ENCODE data around the gene SMAD7. TPM values are rescaled to one million over a fixed set of nuclear protein-coding genes. Genes with fewer than 3 reads are reported as not detected.

SMAD7 gene, protein sequence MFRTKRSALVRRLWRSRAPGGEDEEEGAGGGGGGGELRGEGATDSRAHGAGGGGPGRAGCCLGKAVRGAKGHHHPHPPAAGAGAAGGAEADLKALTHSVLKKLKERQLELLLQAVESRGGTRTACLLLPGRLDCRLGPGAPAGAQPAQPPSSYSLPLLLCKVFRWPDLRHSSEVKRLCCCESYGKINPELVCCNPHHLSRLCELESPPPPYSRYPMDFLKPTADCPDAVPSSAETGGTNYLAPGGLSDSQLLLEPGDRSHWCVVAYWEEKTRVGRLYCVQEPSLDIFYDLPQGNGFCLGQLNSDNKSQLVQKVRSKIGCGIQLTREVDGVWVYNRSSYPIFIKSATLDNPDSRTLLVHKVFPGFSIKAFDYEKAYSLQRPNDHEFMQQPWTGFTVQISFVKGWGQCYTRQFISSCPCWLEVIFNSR
- total RNA-seq = 10 to 100 TPM; 34.7 to 36.8 TPM
- long read RNA-seq, donor 1, full-length matches to known transcripts = 12 of 22 reads
- long read RNA-seq, donor 1, partial matches to known transcripts = 1 of 22 reads
- long read RNA-seq, donor 1, other reads (novel, unspliced or antisense) = 9 of 22 reads
- long read RNA-seq, donor 2, full-length matches to known transcripts = 11 of 27 reads
- long read RNA-seq, donor 2, partial matches to known transcripts = 0 of 27 reads
- long read RNA-seq, donor 2, other reads (novel, unspliced or antisense) = 16 of 27 reads

DNA sequence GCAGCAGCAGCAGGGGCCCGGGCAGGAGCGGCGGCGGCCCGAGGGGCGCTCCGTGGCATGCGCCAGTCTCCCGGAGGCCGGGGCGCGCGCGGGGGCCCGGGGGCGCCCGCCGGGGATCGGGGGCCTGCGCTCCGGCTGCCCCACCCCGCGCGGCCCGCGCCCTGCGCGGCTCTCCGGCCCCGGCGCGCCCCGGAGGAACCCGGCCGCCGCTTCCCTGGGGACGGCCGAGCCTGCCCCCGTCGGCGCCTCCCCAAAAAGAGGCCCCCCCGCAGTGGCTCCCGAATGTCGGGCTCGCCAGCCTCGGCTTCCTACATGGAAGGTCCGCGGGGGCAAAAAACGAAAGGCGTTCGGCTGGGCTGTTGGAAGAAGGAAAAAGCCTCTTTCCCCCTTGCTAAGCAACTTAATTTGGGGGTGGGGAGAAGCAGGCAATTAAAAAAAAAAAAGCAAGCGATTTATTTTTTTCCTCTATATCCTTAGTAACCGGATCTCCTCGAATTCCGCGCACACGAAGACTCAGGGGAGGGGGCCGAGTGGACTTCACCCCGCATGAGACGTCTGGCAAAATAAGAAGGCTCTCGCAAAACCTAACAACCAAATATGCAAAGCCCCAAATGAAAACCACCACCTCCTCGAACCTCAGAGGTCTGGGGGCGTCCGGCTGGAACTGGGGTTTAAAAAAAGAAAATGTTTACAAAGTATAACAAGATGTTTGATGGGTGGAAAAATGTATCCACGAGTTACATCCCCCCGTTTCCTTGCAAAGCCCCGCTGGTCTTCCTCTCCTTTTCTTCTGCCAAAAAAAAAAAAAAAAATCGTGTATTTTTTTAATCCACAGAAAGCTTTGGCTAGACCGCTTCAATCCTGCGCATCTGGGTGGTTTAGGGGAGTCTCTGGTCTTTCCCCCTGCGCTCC, at the start of gene SMAD7:
SMAD7 (minus strand) TSS at position 430 of the 912 bp plus-strand sequence. CDS start 541 bp downstream, outside the sequence.
- peak; percentile 85 for DNase-seq (ENCODE audit: low spot score)
- intact Hi-C loops (cut with DNase I) = loop anchor here in 1 of 2 donors (5.0 kb wide), 2 partner anchors 97 to 273 kb away; no protein-coding TSS in a partner anchor

DNA sequence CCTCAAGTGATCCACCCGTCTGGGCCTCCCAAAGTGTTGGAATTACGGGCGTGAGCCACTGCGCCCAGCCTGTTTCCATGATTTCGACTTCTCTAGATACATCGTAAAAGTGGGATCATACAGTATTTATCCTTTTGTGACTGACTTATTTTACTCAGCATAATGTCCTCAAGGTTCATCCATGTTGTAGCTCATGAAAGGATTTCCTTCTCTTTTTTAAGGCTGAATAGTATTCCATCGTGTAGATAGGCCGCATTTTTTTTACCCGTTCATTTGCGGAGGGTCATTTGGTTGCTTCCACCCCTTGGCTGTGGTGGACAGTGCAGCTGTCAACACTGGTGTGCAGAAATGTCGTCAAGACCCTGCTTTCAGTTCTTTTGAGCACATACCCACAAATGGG, 48.8 kb upstream of the SMAD7 start:
- no peak for DNase-seq (ENCODE audit: low spot score)
- intact Hi-C loops (cut with DNase I) = no loop called here

DNA sequence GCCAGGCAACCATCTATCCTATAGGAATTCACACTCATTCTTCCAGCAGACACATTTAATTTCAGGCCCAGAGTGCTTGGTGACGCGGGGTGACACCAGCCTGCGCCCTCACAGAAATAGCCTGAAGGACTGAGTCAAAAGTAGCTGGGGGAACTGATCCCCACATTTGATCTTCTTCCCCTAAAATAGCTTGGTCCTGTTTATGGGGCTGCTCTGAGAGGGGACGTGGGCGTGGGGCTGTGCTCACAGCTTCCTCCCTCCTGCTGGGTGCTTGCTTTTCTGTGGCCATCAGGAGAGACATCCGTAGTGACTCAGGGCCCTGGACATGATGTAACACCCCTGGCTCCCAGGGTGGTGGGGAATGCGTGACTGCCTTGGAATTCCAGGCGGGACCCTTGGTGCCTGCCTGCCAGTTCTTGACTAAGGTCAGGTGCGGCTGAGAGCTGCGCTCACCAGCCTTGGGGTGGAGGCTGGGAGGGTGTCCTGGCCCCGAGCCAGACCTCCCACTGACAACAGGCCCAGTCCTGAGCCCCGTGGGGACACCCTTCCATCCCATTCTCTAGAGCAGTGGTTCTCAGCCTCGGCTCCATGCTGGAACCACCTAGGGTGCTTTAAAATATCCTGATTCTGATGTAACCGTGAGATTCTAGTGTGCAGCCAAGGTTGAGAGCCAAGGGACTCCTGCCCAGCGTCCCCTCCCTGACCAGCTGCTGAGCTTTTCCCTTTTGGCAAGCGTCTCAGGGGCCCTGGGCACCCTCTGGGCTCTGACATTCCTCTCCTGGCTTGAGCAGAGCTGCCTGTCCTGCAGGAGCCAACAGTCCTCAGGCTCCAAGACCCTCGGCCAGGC, 47.4 kb upstream of the SMAD7 start:
- DNase-seq (ENCODE audit: low spot score) = peak; percentile 93
- intact Hi-C loops (cut with DNase I) = no loop called here

DNA sequence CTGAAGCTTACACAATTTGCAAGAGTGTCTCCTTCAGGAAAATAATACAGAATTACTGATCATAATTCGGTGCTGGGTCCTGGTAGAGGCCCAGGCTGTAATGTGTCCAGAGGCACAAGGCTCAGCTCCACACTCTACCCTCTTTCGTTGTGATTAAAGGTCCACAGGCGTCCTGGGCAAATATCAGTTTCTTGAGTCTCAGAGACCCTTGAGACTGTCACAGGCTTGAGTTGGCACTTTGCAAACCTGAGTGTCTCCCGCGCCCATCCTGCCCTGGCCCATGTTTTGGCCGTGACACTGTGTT, 46.9 kb upstream of the SMAD7 start:
- DNase-seq (ENCODE audit: low spot score) = no peak
- intact Hi-C loops (cut with DNase I) = no loop called here

DNA sequence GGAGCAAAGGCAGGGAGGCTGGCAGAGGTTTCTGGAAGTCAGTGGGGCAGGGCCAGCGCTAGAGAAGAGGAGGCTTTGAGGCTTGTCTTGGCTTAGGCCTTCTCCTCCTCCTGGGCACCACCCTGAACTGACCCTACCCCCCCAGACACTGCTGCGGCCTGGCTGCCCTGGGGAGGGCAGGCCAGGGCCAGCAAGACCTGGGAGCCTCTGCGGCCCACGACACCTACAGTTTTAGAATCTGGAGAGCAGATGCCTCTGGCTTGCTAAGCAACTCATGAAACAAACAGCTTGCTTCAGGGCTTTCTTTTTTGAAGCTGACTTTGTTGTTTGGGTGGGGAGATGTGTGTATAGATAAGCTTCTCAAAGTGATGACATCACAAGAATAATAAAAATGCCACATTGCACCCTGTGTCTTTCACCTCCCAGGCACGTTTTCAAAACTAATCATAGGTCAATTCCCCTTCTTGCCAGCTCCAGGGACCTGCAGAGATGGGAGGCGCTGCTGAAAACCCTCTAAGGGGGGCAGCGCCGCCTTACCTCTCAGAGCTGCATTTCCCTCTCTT, 46.2 kb upstream of the SMAD7 start:
- intact Hi-C loops (cut with DNase I) = no loop called here
- DNase-seq (ENCODE audit: low spot score) = no peak

DNA sequence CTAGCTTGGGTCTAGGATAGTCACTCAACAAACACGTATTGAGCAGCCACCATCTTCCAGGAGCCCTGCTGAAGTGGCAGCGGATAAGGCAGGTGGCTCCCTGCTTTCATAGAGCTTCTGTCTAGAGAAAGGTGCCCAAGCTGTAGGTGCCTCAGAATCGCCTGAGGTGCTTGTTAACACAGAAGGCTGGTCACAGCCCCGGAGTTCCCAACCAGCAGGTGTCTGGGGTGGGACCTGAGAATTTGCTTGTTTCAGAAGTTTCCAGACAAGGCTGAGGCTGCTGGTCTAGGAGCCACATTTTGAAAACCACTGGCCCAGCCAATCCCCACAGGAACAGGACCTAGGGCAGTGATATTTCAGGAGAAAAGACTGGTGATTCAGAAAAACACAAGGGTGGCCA, 45.3 kb upstream of the SMAD7 start:
- intact Hi-C loops (cut with DNase I) = no loop called here
- DNase-seq (ENCODE audit: low spot score) = no peak

DNA sequence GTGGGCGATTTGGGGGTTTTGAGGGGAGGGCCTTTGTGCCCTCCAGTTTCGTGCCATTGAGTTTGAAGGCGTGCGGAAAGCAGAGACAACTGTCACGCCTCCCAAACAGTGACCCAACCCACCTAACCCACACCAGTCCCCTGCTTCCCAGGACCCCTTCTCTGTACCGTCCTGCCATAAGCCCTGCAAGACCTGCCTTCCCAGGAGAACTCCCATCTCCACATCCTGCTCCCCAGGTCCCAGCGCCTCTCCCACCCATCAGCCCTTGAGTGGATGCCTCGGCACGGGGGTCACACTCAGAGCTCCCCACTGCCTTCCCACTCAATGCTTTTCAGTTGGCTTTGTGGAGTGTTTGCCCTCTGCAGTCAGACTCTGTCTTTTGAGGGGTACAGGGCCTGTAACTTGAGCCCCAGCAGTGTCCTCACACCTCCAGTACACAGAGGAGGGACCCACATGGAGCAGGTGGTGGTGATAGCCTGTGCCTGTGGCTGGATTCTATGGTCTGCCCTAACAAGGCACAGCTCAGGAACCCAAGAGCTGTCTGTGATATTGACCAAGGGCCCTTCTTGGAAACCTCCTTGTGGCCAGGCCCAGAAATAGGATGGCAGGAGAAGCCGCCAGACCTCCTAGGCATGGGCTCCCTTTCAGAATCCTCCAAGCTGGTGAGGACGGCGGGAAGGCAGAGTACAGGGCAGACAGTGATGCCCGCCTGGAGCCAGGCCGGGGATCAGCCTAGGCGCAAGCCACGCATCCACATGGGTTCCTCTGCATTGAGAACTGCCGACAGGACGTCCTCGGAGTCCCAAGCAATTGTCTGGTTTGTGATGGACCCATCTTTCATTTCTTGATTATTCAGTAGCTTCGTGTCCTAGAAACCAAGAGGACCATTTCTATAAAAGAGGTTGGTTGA, 44.4 kb upstream of the SMAD7 start:
- intact Hi-C loops (cut with DNase I) = loop anchor here in 1 of 2 donors (5.0 kb wide), 1 partner anchor 38 kb away; no protein-coding TSS in a partner anchor
- DNase-seq (ENCODE audit: low spot score) = no peak

DNA sequence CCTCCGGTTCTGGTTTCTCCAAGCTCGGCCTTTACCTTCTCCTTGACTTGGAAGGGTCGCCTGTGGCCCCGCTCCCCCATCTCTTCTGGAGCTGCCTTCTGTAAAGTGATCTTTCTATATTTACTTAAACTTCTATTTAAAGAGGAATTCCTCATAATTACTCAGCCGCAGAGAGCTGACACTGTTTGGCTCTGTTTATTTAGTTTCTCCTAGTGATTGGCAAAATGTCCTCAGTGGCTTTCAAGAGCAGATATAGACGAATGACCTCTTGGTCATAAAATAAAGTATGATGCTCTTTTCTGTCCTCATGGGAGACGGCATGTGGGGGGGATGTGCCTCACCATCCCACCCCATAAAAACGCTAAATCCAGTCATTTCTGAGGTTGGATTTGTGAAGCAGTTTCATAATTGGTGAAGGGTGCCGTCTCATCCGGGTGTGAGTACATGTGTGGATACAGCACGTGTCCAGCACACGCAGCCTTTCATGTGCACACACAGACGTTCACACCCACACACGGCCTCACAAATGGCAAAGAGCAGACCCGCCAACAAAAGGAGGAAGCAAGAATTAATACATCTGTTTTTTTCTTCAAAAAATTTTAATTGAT, 43.4 kb upstream of the SMAD7 start:
- intact Hi-C loops (cut with DNase I) = loop anchor here in 1 of 2 donors (5.0 kb wide), 1 partner anchor 37 kb away; no protein-coding TSS in a partner anchor

DNA sequence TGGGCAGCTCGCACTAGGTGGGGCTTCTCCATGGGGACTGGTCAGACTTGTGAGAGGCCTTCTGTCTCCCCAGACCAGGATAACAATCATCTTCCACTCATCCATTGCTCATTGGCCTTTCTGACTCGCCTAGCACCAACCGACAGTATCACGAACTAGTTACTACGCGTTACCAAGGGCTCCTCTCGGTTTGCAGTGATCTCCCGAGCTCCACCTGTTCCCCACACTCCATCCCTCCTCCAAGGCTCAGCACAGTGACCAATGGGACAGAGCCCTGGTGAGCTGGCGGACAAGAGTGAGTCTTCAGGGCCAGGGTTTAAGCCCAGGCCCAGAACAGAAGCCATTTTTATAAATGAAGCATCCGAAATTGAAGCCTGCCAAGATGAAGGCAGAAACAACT, 42.8 kb upstream of the SMAD7 start:
- no peak for DNase-seq (ENCODE audit: low spot score)
- intact Hi-C loops (cut with DNase I) = loop anchor here in 1 of 2 donors (5.0 kb wide), 1 partner anchor 36 kb away; no protein-coding TSS in a partner anchor

More for the DNA sequence above, 43.4 kb upstream of the SMAD7 start:
- DNase-seq (ENCODE audit: low spot score) = no peak

DNA sequence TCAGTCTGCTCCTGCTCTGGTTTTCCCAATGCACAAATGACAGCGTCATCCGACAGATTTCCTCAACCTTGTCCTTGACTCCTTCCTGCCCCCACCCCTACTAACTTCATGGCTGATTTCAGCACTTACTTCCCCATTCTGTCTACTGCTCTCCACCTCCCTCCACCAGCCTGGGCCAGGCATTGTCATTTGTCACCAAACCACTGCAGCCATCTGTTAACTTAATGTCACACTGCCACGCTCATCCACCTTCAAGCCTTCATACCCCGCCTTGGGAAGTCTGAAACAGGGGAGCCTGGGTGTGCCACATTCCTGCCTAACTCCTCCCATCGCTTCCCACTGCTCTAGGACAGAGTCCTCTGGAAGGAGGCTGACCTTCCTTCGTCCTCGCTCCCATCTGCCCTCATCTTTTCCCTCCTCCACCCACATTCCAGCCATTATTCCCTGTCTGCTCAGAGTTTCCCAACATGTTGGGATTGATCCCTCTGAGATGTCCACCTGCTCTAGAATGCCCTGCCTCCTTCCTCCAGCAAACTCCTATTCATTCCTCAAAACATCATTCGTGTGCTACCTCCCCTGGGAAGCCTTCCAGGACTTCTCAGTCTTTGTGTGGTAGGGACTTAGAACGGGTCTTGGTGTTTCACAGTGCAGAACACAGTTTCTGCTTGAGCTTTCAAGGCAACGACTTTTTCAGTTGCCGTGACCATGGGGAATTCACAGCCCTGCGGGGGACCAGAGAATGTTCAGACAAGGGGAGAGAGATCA, 42.2 kb upstream of the SMAD7 start:
- DNase-seq (ENCODE audit: low spot score) = no peak

DNA sequence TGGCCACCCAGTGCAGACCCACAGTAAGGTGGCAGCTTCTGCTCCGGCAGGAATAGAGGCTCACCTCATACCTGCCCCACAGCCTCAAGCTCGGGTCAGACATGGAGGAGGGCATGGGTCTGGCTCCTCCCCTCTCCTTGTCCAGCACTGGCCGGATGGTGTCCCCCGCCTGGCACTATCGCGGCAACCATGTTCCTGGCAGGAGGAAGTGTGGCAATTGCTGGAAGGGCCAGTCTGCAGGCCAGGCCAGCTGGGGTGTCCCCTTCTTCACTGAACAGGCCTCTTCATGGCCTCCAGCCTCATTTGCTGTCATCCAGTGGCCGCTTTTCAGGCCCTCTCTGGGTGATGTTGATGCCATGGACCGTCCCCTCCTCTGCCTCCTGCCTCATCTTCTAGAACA, 41.4 kb upstream of the SMAD7 start:
- intact Hi-C loops (cut with DNase I) = loop anchor here in 1 of 2 donors (5.0 kb wide), 1 partner anchor 35 kb away; no protein-coding TSS in a partner anchor
- DNase-seq (ENCODE audit: low spot score) = peak; percentile 78

More for the DNA sequence above, 42.2 kb upstream of the SMAD7 start:
- intact Hi-C loops (cut with DNase I) = loop anchor here in 1 of 2 donors (5.0 kb wide), 1 partner anchor 36 kb away; no protein-coding TSS in a partner anchor

DNA sequence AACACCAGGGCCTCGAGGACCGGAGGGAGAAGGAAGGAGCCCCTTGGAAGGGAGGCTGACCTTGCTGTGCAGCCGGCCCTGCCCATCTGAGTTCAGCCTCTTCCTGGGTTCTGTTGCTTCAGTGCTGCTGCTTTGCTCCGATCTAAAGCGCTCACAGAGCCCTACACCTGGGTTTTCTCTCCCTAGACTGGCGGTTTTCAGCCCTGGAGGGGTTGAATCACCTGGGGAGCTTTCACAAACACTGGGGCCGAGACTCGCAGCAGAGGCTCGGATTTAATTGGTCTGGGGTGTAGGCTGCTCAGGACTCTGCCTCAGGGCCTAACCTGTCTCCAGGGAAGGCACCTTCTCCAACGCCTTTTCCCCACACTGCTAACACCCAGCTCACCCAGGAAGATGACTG, 40.9 kb upstream of the SMAD7 start:
- intact Hi-C loops (cut with DNase I) = loop anchor here in 1 of 2 donors (5.0 kb wide), 1 partner anchor 34 kb away; no protein-coding TSS in a partner anchor
- no peak for DNase-seq (ENCODE audit: low spot score)

DNA sequence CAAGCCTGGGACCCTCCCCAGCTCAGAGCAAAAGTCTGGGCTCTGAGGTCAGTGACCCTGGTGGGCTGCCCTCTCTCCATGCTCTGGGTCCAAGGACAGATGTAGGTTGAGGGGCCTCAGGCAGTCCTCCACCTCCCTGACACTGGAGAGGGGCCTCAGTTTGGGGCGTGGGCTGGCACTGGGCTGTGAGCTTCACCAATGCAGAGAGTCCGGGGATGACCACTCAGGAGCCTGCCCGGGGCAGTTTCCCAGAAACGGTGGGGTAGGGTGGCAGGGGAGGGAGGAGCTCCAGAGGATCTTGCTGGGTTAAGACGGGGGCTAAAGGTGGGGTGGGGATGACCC, 40.5 kb upstream of the SMAD7 start:
- peak; percentile 78 for DNase-seq (ENCODE audit: low spot score)
- intact Hi-C loops (cut with DNase I) = loop anchor here in 1 of 2 donors (5.0 kb wide), 1 partner anchor 34 kb away; no protein-coding TSS in a partner anchor

DNA sequence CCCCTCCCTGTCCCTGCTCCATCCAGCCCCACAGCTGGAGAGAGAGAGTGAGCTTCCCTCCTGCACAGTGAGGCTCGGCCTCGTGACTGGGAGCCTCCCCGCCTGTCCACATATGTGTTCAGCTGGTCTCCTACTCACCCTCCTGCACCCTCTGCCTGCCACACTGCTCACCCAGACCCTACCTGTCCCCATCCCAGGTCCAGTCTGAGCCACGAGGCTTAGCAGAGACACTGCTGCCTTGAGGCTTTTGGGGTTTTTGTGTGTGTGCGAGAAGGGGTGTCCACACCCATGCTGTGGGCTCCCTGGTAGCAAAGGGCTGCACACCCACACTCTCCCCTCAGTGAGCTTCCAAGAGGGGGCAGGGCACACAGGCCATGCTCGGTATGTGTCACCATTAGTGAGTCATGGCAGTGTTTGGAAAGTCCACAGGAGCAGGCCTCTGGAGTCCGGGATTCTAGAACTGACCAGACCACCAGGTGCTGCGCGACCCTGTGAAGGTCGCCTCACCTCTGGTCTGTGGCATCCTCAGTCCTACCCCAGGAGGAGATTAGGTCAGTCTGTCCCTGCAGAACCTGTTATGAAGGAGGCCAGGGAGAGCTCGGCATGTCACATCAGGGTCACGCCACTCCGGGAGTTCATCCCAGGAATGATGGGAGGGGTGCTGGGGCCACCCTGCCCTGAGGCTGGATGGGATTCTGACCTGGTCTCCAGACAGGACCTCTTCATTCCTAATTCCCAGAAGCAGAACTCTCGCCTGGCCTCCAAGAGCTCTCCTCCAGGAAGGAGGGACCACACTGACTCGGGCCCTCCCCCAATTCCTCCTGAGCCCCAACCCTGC, 39.9 kb upstream of the SMAD7 start:
- intact Hi-C loops (cut with DNase I) = loop anchor here in 1 of 2 donors (5.0 kb wide), 1 partner anchor 33 kb away; no protein-coding TSS in a partner anchor
- DNase-seq (ENCODE audit: low spot score) = peak; percentile 80
